GM19395 (cell line): ENCODE data around the gene MYL7.
"Not testable (repeated sequence)": the region's sequence is repeated elsewhere in the genome, so short reads cannot be mapped to it uniquely, and the experiment has no call there.

ENCODE experiments used
- ATAC-seq: cut with Tn5 transposase; IDR thresholded peaks from one replicate; pipeline ENCODE4 v1.9.1; 2021; ENCODE audit warnings: mild to moderate bottlenecking, moderate library complexity; ENCODE audit not compliant: unreplicated experiment

Gene MYL7

DNA sequence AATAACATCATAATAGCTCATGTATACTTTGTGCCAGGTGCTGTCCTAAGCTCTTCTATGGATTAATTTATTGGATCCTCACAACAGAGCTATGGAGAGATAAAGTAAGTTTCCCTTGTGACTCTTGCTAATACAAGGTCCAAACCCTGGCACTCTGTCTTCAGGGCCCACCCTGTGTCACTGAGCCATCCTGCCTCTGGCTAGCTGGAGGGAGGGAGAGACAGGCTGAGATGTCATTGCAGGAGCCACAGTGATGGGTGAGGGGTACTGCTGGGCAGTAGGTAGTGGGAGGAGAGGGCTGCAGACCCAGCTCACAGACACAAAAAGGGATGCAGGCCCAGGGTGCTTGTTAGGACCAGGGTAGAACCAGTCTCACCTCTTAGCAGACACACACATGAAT is 31.2 kb upstream of the MYL7 start:
- no peak for ATAC-seq

DNA sequence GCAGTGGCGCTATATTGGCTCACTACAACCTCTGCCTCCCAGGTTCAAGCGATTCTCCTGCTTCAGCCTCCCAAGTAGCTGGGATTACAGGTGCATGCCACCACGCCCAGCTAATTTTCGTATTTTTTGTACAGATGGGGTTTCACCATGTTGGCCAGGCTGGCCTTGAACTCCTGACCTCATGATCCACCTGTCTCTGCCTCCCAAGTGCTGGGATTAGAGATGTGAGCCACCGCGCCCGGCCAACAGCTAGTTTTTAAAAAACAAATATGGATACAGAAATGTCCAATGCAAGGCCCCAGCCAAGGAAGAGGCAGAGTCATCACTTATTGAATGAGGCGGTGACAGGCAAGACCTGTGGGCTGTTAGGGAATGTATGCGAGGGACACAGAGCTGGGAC is 30.8 kb upstream of the MYL7 start:
- ATAC-seq, result not testable (repeated sequence)

DNA sequence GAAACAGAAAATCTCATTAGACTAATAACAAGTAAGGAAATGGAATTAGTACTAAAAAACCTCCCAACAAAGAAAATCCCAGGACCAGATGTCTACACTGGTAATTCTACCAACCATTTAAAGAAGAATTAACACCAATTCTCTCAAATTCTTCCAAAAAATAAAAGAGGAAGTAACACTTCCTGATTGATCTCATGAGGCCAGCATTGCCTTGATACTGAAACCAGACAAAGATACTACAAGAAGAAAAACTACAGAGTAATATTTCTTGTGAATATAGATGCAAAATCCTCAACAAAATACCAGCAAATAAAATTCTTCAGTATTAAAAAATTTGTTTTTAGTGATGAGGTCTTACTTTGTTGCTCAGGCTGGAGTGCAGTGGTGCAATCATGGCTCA is 26.8 kb upstream of the MYL7 start:
- ATAC-seq, result no peak

DNA sequence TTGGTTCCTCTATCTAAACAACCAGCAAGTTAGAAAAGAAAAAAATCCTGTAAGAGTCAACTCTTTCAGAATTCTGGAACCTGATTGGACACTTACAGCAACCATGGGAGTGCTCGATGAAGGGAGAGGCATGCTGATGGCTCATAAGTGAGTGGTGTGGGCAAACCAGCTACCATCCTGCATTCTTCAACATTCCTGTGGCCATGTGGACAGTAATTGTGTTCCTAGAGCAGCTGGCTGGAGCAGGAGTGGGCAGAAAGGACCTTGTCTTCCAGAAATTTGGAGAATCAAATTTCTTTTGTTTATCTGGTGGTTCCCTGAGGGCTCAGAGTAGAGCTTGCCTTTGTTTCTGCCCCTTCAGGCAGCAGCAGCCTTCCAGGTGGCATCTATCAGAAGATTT is 22.5 kb upstream of the MYL7 start:
- no peak for ATAC-seq

DNA sequence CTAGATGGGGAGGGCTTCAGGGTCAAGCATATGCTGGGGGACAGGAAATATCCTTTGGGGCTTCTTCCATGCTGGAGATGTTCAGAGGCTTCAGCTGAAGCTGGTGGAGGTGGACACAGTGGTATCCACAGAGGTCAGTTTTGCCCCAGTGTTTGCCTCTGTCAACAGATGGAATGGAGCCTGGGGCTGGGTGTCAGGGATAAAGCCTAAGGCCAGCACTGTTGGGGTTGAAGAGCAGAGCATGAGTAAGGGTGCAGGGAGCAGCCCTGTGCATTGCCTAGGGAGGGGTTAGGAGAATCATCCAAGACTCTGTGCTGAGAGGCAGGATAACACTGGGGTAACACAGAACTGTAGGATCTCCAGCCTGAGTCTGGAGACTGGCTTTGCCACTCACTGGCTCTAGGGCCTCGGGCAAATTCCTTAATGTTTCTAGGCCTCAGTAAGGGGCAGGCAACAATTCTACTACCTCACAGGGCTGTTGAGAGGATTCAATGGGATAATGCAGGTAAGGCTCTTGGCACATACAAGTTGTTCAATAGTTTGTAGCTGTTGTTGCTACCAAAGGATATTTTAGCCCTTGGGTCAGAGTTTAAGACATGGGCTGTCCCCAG is 21.8 kb upstream of the MYL7 start:
- ATAC-seq, result no peak

DNA sequence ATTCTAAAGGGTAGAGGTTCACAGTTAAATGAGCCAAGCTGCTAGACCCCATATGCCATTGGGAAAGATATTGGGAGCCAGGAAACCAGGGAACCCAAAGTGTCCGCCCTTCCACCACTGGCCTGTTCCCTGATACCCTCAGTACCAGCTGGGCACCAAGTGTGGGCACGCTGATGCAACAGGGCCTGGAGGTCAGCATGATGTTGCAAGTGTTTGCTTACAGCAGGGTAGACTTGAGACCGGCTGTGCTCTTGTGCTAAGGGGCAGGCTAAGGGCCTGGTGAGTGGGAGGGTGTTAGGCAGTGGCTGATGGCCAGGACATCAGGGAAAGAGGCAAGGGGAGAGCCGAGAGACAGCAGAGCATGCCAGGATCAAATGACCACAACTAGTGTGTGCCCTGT is 21.0 kb upstream of the MYL7 start:
- ATAC-seq, result no peak

DNA sequence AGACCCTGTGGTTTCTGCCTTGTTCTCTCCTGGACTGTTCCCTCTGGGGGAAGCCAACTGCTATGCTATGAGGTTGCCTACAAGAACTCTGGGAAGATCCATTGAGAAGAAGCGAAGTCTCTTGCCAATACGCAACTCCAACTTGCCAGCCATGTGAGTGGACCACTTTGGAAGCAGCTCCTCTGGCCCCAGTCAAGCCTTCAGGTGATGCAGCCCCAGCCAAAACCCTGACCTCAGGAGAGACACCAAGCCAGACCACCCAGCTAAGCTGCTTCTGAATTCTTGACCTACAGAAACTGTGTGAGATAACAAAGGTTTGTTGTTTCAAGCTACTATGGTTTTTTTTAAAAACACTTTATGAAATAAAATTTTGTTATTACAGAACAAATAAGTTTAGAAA is 20.2 kb upstream of the MYL7 start:
- no peak for ATAC-seq

DNA sequence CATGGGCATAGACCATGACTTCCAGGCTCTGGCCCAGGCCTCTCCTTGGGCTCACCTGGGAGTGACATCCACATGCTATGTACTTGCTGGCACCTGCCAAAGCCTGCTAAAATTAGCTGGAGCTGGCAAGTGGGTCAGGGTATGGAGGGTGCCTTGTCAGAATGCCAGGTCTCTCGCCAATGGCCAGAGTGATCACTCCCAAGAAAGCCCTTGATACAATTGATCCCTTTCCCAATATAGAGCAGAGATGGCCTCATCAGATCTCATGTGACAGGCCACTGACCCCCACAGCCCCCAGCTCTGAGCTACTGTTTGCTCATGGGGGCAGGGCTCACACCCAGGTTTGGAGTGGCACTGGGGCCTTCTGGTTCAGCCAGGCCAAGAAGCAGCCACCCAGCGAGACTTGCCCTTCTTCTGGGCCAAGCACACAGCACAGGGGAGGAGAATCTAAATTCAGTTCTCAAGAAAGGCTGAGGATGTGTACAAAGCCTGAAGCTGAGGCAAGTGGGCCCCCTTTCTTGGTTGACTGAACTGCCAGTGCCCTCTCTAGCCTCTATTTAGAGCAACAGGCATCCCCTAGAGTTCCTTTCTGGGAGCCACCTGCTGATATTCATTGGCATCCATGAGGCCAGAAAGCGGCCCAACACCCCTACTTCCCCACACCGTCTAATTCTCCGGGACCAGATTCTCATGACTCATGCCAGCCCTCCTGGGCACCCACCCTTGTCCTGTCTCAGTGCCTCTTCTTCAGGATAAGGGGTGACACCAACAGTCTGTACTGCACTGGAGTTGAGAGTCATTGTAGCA is 18.9 kb upstream of the MYL7 start:
- no peak for ATAC-seq

DNA sequence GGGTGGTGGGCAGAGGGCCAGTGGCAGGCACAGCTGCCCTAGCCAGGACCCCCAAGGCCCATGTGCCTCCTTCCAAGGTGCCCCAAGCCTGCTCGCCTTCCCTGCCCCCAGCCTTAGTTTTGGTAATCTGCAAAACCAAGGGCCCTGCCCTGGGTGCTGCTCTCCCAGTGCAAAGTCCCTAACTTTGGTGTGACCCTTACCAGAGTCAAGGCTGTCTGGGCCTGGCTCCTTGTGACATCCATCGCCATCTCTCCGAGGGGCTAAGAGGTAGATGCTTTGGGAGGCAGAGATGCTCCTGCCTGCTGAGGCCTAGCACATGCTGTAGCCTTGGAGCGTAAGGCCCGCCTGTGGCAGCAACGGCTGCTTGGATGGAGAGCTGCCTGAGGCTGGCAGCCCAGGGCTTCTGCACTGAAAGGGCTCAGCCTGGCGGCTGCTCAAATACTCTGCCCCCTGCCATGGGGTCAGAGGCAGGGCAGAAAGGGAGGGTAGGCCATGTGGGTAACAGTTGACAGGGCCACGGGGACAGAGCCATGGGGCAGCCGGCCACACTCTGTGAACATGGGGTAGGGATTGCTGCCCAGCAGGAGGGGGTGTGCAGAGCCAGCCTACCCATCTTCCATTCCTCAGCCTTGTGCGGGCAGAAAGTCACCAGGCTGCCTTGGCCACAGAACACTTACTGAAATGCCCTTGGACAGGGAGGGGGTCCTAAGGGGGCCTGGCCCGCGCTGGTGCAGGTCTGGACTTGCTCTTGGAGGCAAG is 17.9 kb upstream of the MYL7 start:
- ATAC-seq, result no peak

DNA sequence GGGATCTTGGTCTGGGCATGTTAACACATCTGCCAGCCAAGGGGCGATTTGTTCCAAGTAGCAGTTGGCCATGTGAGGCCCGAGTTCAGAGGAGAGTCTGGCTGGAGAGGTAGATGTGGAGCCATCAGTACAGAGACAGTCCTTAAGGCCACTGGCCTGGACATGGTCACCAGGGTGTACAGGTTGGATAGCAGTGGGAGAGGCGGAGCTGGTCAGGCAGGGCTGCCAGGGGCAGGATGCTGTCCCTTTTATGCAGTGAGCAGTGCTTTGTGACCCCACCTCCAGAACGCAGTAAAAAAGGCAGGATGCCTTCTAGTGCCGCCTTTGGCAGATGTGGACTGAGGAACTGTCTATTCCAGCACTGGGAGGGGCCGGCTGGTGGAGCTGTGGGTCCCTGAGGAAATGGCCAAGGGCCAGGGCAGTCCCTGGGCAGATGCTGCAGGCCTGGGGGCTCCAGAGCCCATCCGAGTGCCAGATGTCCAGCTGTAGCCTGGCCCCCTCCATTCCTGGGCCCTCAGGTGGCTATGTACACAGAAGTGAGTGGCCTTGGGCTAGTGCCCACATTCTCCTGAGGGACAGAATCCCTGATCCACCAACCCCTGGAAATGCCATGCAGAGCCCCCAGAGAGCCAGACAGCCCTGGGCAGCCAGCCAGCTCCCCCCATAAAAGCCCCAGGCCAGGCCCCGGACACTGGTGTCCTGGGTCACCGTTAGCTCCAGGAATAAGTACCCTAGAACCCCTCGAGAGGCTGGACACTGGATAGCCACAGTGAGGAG is 17.2 kb upstream of the MYL7 start:
- no peak for ATAC-seq

DNA sequence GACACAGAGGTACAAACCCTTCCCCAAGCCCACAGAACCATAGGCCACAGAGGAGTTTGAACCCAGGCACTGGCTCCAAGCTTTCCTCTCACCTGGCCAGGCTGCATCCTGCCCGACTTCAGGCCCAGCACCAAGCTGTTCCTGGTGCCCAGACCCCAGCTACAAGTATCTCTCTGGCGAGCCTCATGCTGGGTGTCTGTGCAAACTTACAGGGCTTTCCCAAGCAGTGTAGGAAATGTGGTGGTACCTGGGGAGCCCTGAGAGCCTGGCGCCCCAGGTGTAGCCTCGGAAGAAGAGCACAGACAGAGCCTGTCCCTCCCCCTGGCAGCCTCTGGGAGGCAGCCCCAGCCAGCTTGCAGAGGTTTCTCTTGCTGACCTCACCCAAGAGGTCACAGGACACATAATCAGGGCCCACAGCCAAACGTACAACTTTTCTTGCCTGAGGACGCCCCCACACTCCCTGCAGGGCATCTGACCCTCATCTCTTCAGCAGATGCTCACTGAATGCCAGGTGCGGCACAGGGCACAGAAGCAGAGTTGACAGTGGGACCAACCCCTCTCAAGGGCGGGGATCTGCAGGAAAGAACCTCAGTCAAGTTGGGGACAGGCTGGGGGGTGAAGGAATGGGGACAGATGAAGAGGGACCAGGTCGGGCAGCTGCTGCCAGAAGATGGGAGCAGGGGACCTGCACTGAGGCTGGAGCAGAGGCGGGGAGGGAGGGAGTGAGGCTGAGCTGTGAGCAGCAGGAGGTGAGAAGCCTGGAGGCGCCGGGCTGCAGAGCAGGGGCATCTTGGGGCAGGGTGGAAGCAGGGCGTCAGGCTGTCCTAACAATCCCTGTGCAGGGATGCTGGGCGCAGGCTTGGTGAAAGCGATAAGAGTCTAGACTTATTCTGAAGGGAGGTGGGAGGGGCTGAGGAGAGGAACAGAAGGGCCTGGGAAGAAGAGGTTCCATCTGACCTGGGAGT is 16.3 kb upstream of the MYL7 start:
- no peak for ATAC-seq

DNA sequence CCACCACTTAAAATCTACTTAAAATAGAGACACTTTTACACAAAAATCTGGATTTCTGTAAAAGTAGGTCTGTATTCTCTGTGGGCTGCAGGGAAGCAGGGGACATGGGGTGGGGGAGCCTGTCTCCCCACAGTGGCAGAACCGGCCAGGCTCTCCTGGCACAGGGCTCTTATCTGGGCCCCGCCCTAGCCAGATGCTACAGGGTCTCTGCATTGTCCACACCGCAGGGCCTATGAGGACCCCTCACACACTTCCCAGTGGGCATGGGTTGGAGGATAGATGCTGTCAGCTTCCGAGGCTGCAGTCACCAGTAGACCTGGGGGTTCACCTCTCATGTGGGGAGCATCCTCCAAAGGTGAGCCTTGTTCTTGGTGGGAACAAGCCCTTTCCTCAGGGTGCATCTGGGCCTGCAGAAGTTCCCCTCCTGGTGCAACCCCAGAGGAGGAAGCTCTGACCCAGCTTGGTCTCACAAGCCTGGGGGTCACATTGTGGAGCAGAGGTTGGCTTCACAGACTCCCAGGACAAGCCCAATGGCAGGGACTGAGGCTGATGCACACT is 15.4 kb upstream of the MYL7 start:
- ATAC-seq, result no peak

DNA sequence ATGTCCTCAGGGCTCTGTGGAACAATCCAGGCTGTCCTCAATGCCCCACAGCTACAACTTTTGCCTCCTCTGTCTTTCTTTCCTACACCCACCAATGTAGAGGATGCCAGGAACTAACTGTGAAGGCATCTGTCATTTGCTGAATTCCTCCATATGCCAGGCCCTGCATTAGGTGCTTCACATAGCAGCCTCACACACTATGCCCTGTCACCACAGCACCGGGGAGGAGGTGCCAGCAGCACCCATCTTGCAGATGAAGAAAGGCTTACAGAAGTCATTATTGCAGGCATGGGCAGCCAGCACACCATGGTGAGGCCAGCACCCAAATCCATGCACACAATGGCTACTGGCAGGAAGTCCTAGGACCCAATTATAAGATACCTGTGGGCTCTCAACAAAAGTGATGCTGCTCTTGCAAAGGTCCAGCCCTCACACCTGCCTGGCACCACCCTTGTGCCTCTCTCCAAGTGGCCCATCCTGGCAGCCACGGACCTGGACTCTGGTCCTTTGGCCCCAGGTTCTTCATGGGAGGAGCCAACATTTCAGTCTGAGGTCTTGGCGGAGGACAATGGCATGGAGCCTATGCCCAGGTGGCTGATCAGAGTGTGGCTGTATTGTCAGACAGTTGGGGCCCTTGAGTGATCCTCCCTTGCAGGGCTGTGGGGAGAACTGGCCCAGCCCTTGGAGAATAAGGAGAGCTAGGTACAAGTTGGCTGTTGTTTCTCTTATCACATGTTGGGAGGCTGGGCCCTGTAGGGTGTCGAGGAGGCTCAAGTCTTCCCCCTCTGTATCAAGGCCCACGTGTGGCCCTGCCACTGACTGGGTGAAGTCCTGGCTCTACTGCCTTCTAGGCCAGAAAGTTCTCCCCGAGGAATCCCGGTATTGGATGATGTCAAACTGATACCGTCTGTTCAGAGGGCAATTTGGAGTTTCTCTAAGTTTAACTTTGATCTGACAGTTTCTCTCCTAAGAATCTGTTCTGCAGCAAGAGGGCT is 14.4 kb upstream of the MYL7 start:
- ATAC-seq, result no peak

DNA sequence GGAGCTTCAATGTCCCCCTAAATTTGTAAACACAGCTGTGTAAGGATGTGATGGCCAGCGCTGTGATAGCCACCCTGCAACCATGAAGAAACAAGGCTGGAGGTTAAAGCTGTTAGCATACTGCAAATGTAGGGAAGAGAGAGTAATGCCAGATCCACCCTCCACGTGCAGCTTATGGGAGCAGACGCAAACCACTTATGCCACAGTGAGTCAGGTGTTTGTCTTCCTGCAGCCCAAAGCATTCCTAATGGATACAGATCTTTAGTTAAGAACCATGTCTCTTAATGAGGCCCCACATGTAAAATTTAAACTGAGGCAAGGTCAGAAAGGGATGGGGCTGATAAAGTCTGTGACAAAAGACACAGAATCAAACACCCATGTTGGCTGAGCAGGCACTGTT is 13.6 kb upstream of the MYL7 start:
- ATAC-seq, result no peak

DNA sequence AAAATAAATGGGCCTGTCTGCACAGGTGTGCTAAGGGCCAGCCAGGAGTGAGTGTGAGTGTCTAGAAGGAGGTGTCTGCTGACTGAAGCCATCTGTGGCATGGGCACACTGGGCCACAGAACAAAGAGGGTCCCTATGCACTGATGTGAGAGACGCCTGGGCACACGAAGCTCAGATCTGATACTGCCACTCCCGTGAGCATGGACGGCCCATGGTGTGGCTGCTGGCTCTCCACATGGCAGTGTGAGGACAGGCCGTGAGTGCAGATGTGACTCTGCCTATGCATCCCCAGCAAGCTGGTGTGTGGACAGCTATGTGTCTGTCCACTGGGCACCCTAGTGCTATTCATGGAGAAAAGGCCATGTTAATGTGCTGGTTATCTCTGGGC is 12.8 kb upstream of the MYL7 start:
- ATAC-seq, result no peak

DNA sequence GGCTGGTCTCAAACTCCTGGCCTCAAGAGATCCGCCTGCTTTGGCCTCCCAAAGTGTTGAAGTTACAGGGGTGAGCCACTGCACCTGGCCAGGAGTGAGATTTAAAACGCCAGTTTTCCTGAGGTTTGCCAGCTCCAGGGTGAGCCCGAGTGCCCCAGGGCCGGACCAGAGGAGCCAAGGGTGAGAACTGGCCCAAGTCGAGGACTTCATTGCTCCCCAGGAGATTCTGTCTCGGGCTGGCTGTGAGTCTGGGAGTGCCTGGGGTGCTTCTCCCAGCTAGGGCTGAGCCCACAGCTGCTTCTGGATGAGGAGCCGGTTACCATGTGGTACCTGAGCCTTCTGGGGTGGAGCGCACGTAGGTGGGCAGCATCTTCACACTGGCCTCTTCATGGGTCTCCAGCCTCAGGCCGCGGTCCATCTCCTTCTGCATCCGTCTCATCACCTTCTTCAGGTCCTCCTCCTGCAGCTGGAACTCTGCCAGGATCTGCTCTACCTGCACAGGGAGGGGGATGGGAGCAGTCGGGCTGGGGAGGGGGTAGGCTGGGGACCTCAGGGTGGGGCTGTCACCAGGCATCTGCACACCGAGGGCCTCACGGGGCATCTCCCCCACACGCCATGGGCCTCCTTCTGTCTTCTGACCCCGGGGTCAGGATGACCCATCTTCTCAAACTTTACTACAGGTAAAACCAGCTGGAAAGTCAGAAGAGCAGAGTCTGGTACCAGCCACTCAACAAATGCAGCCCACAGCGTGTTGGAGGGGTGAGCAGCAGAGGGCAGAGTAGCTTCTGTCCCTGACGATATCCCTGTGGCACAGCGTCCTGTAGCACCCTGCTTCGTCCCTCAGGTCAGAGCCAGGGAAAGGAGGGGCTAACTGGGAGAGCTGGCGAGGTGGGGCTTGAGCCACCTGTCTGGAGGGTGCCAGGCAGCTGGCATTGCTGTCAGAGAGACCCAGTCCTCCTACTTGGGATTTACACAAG is 12.1 kb upstream of the MYL7 start:
- no peak for ATAC-seq

DNA sequence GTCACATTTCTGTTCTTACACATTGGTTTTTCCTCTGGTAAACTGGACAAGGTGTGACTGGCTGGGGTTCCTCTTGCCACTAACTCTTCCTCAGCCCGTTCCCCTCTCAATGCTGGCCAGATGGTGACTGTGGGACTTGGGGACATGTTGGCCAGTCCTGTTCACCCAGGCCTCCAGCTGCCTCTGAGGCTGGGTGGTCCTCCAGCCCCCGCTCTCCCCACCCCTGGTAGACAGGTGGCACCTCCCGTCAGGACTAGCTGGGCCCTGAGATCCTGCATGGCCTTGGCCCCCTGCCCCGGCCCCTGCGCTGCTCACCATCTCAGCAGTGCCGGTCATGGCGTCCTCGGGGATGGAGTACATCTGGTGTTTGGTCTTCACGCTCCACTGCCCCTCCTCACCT is 10.8 kb upstream of the MYL7 start:
- ATAC-seq, result no peak
